Activated CD4-positive, alpha-beta memory T cell treated with anti-CD3 and anti-CD28 coated beads for 36 hours (primary cell): Measurements from ENCODE around the gene PUSL1. TPM values are rescaled to one million over a fixed set of nuclear protein-coding genes. Genes with fewer than 3 reads are reported as not detected.

Experiments
- CTCF ChIA-PET: fragments of 350-600 bp; sonication (Branson Sonifier 250); formaldehyde crosslinking; loops from one replicate; lab custom pipeline; 2021; ENCODE audit warnings: antibody characterized with exemption, inconsistent platforms; lab: Charles Lee
- POLR2A ChIA-PET: fragments of 350-600 bp; sonication (Branson Sonifier 250); formaldehyde crosslinking; loops from one replicate; lab custom pipeline; 2021; ENCODE audit warnings: antibody characterized with exemption; lab: Charles Lee
- DNase-seq: peaks from one replicate; pipeline ENCODE4 v3.0.0-alpha.2; 2020
- H3K27ac Mint-ChIP-seq: one replicate; pipeline ENCODE4 v1.8.0; 2021; ENCODE audit warnings: mixed read lengths
- H3K27me3 Mint-ChIP-seq: one replicate; pipeline ENCODE4 v1.8.0; 2021; ENCODE audit warnings: mixed read lengths
- H3K36me3 Mint-ChIP-seq: one replicate; pipeline ENCODE4 v1.8.0; 2021; ENCODE audit warnings: mixed read lengths
- H3K4me1 Mint-ChIP-seq: one replicate; pipeline ENCODE4 v1.8.0; 2021; ENCODE audit warnings: low read depth, mixed read lengths
- H3K4me3 Mint-ChIP-seq: one replicate; pipeline ENCODE4 v1.8.0; 2021; ENCODE audit warnings: mild to moderate bottlenecking, mixed read lengths
- H3K9me3 Mint-ChIP-seq: one replicate; pipeline ENCODE4 v1.8.0; 2021; ENCODE audit warnings: mixed read lengths
- intact Hi-C: fragments of 100-400 bp; cut with micrococcal nuclease; formaldehyde crosslinking; loops from one replicate; pipeline ENCODE4 v1.15.1; 2023
- total RNA-seq, 2 experiments: library from RNA; stranded (reverse); gene quantifications; one replicate each; pipeline ENCODE4 v1.2.3, GENCODE V29; 2021

The PUSL1 gene
- total RNA-seq, 2 experiments from 2014 or later, result 19.7 to 23.1 TPM

DNA sequence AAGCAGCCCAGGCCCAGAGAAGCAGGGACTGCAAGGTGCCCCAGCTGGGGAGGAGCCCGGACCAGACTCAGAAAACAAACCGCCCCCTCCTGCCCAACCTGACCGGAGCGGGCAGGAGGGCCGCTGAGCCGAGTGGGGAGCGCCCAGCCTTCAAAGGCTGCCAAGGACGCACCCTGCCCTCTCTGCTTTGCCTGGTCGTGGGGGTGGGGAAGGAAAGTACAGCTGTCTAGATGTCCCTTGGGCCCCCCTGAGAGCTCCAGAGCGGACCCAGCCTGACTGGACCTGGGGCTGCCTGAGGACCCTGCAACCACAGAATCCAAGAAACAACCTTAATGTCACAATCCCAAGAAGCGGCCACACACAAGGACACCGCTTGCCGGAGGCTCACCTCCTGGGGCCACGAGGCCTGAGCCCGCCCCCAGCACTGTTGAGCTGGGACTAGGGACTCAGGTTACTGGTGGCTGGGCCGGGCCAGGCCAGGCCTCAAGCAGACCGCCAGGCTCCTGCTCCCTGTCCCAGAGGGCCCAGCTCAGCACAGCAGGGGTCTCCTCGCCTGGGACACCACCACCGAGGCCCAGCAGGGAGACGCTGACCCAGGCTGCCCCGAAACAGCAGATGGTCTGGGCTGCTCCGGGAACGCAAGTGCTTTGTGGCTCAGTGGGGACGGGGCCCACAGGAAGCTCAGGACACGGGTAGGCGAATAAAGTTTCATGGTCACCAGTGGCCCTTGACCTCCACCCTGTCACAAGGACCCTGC, 39.4 kb downstream of the PUSL1 start:
- H3K27ac Mint-ChIP-seq, result no peak overlapping the region
- DNase-seq, result no peak
- H3K9me3 Mint-ChIP-seq, result no peaks in the 10 kb centered on the region
- POLR2A ChIA-PET, result no interaction called here
- intact Hi-C loops, result no loop called here
- H3K27me3 Mint-ChIP-seq, result peaks cover 11% of the 10 kb centered on the region
- H3K36me3 Mint-ChIP-seq, result no peaks in the 10 kb centered on the region
- H3K4me3 Mint-ChIP-seq, result peak overlapping the region; percentile 74
- CTCF ChIA-PET, result interaction anchor here (0.9 to 2.4 kb wide), 7 partner anchors 21 to 226 kb away, joined by 3 to 10 read pairs (median 5); partner anchors contain the start of gene CCNL2
- H3K4me1 Mint-ChIP-seq, result peaks cover 20% of the 10 kb centered on the region

DNA sequence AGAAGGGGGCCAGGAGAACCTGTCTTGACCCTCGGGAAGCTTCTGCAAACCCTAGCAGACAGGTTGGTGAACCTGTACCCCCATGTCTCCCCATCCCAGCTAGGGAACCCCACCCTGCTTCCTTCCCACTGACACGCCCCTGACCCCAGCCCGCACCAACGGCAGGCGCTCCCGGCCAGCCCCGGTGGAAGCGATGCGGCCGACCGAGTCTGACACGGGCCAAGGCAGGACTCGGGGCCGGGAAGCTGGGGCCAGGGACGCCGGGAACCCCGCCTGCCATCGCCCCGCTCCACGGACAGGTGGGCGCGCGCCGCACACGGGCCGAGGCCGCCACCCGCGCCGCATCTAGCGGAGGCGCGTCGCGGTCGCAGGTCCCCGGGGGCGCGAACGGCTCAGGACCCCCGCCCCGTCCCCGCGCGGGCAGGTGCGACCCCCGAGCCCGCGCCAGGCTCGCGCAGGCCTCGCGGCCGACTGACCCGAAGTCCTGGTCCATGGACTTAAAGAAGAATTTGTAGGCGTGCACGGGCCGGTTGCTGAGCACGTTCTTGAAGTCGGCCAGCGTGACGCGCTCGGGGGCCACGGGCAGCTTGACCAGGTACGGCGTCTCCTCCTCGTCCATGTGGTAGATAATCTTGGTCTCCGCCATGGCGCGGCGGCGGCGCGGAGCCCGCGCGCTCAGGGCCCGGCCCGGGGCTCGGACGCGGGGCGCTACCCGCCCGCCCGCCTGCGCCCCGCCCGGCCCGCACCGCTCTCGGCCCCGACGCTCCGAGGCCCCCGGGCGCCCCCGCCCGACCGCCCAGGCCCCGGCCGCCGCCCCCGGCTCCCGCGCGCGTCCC, 40.2 kb downstream of the PUSL1 start:
- Mint-ChIP-seq H3K36me3 (no peaks in the 10 kb centered on the region), H3K4me1 (peaks cover 20% of the 10 kb centered on the region), H3K4me3 (peak overlapping the region; percentile 74), H3K27me3 (peaks cover 19% of the 10 kb centered on the region), H3K27ac (no peak overlapping the region), H3K9me3 (no peaks in the 10 kb centered on the region)
- peak; percentile 27 for DNase-seq
- ChIA-PET POLR2A (no interaction called here), CTCF (interaction anchor here (0.9 to 2.4 kb wide), 7 partner anchors 21 to 227 kb away, joined by 3 to 10 read pairs (median 5); partner anchors contain the start of gene CCNL2)
- intact Hi-C loops, result loop anchor here (1.0 kb wide), 2 partner anchors 27 to 40 kb away; partner anchors contain the start of genes AURKAIP1 and PUSL1

DNA sequence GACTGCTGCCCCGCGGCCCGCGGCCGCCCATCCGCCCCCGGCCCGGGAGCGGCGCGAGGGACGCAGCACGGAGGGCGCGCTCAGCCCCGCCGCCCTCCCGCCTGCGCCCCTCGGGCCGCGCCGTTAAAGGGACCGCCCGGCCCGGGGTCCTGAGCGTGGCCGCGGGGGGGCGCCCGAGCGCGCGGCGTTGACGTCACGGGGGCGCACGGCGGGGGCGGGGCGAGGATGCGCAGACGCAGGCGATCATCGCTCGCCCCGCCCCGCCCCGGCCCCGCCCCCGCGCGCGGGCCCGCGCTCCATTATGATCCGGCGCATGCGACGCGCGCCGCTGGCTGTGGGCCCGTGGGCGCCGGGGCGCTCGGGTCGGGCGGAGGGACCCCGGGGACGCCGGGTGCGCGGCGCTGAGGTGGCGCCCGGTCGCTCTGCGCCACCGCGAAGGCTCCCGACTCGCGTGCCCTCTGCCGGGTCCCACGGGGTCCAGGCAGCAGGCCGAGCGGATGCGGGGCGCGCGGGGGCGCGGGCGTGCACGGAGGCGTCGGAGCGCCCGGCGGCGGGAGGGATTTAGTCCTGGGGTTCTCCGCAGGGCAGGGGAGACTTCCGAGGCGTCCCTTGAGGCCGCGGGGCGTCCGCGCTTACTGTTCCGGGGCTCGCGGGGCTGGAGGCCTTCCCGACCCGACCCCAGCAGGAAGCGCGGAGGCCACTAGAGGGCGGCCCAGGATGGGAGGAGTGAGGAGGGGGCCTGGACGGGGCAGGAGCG, 41.0 kb downstream of the PUSL1 start, which contains the start of gene DVL1:
TSS of gene DVL1 (minus strand) at position 163 of the 757 bp plus-strand sequence. CDS start 353 bp downstream, outside the sequence.
- H3K27me3 Mint-ChIP-seq, result peaks cover 25% of the 10 kb centered on the region
- DNase-seq, result peak; percentile 72
- ChIA-PET CTCF (no interaction called here), POLR2A (no interaction called here)
- H3K4me1 Mint-ChIP-seq, result peaks cover 22% of the 10 kb centered on the region
- peak within 1 kb of the TSS; percentile 74 for H3K4me3 Mint-ChIP-seq
- intact Hi-C loops, result loop anchor here (1.0 kb wide), 2 partner anchors 26 to 41 kb away; partner anchors contain the start of genes AURKAIP1 and PUSL1
- H3K27ac Mint-ChIP-seq, result no peak within 1 kb of the TSS
- no peaks in the 10 kb centered on the region for H3K36me3 Mint-ChIP-seq
- H3K9me3 Mint-ChIP-seq, result no peaks in the 10 kb centered on the region

DNA sequence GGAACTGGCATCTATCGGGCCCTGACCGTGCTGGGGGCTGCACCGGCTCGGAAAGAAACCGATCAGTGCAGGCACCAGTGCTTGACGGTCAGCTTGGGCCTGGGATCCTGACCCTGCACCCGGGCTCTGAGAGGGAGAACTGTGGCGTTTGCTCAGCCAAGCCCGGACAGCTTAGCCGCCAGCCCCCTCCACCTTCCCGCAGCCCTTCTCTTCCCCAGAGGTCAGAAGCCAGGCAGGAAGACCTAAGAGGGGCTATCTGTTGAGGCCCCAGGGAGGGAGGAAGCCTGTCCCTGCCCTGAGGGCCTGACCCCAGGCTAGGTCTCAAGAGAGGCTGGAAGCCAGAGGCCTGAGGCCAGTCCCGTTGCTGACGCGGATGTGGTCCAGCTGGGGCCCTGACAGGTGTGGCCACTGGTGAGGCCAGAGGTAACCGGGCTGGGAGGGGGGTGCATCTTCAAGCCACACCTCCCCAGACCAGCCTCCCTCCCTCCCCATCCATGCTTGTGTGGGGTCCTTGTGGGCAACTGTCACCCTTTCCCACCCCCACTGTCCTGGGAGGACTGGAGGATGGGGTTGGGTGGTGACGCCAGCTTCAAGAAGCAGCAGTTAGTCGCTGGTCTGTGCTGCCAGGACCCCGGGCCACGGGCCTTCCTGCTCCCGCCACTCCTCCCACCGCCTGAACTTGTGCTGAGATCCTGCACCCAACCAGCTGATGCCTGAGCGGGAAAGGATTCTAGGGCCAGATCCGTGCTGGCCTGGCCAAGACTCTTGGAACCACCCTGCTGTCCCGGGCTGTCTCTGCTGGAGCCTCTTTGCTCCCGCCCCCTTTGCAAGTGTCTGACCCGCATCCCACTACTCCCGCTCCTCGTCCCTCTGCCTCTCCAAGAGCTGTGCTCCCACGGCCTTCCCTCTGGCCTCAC, 43.4 kb downstream of the PUSL1 start:
- intact Hi-C loops, result no loop called here
- Mint-ChIP-seq H3K9me3 (no peaks in the 10 kb centered on the region), H3K4me1 (peaks cover 14% of the 10 kb centered on the region)

DNA sequence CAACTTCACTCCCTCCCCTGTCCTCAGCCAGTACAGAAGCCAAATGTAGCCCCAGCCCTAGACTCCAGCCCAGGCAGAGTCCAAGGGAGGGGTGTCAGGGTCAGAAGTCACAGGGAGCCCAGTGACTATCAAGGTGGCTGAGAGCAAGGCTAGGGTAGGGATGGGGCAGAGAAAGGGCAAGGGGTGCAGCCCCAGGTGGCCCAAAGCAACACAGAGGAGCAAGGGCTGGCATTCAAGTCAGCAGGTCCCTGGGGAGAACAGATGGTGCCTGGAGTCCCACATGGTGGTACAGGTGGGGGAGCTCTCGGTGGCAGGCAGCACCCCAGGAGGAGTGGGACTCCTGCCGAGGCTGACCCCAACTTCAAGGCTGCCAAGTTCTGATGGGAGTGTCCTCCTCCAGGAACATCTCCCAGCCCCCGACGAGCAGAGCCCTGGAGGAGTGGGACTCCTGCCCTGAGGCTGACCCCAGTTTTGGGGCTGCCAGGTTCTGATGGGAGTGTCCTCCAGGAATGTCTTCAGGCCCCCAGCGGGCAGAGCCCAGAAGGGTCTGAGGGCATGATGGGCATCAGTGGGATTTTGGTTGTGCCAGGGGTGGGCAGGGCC, 44.5 kb downstream of the PUSL1 start:
- DNase-seq, result no peak
- Mint-ChIP-seq H3K4me3 (peak overlapping the region; percentile 35), H3K27ac (peak overlapping the region; percentile 30), H3K9me3 (no peaks in the 10 kb centered on the region), H3K27me3 (peaks cover 31% of the 10 kb centered on the region), H3K36me3 (no peaks in the 10 kb centered on the region), H3K4me1 (peaks cover 6% of the 10 kb centered on the region)
- intact Hi-C loops, result no loop called here
- ChIA-PET CTCF (interaction anchor here (2.5 kb wide), 1 partner anchor 19 kb away, joined by 10 read pairs; no protein-coding TSS in a partner anchor), POLR2A (no interaction called here)

More for the DNA sequence above, 43.4 kb downstream of the PUSL1 start:
- peak overlapping the region; percentile 35 for H3K4me3 Mint-ChIP-seq
- no peaks in the 10 kb centered on the region for H3K36me3 Mint-ChIP-seq
- ChIA-PET POLR2A (no interaction called here), CTCF (interaction anchor here (1.0 to 2.5 kb wide), 2 partner anchors 20 to 23 kb away, joined by 4 to 10 read pairs; partner anchors contain the start of gene AURKAIP1)
- peaks cover 25% of the 10 kb centered on the region for H3K27me3 Mint-ChIP-seq
- no peak overlapping the region for H3K27ac Mint-ChIP-seq
- DNase-seq, result no peak

DNA sequence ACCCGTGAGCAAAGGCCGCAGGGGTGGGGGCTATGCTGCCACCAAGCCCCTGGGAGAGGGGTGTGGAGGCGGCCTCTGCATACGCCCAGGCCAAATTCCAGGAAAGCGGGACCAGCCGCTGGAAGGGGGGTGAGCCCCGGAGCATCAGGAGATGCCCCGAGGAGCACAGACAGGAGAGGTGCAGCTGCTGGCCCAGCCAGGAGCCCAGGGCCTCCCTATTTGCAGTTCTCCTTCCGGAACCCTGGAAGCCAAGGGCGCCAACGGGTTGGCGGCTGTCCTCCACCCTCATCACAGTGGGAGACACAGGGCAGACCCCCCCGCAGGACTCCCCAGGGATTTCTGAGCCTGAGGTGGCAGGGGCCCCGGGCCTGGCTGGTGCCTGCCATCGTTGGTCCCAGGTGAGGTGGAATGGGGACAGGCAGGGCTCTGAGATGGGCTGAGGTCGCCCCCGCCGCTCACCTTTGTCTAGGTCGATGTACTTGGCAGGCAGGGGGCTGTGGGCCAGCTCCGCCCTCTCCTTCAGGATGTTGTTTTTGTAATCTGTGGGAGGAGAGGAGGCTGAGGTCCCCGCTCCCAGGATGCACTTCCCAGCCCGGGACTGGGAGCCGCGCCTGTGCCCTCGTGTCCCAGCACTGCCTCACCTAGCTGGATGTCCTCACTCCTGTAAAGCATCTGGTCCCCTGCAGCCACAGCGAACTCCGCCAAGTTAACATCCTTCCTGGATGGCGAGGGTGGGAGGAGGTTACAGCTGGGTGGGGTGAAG, 45.2 kb downstream of the PUSL1 start:
- no peaks in the 10 kb centered on the region for H3K36me3 Mint-ChIP-seq
- H3K9me3 Mint-ChIP-seq, result no peaks in the 10 kb centered on the region
- DNase-seq, result no peak
- POLR2A ChIA-PET, result interaction anchor here (1.2 kb wide), 1 partner anchor 22 kb away, joined by 6 read pairs; the partner anchor contains the start of gene AURKAIP1
- intact Hi-C loops, result no loop called here
- H3K27me3 Mint-ChIP-seq, result peaks cover 31% of the 10 kb centered on the region
- H3K4me3 Mint-ChIP-seq, result no peak overlapping the region
- H3K4me1 Mint-ChIP-seq, result peaks cover 2% of the 10 kb centered on the region
- CTCF ChIA-PET, result interaction anchor here (2.5 kb wide), 1 partner anchor 19 kb away, joined by 10 read pairs; no protein-coding TSS in a partner anchor
- no peak overlapping the region for H3K27ac Mint-ChIP-seq

- intact Hi-C loops, result no loop called here
- Mint-ChIP-seq H3K27ac (no peak overlapping the region), H3K9me3 (no peaks in the 10 kb centered on the region), H3K4me1 (peaks cover 6% of the 10 kb centered on the region), H3K4me3 (no peak overlapping the region), H3K36me3 (no peaks in the 10 kb centered on the region), H3K27me3 (peaks cover 31% of the 10 kb centered on the region)
- ChIA-PET CTCF (no interaction called here), POLR2A (interaction anchor here (1.2 kb wide), 2 partner anchors 14 to 21 kb away, joined by 3 to 6 read pairs; partner anchors contain the start of gene AURKAIP1)
- DNase-seq, result no peak
Measured at GRCh38 chr1:1354271-1355247, 46.2 kb downstream of the PUSL1 start.

GRCh38 chr1:1355416-1355815, 47.0 kb downstream of the PUSL1 start:
- intact Hi-C loops, result no loop called here
- Mint-ChIP-seq H3K27ac (no peak overlapping the region), H3K4me1 (peaks cover 6% of the 10 kb centered on the region), H3K27me3 (peaks cover 31% of the 10 kb centered on the region), H3K9me3 (no peaks in the 10 kb centered on the region), H3K36me3 (no peaks in the 10 kb centered on the region), H3K4me3 (no peak overlapping the region)
- ChIA-PET POLR2A (interaction anchor here (1.2 kb wide), 1 partner anchor 13 kb away, joined by 3 read pairs; no protein-coding TSS in a partner anchor), CTCF (no interaction called here)
- no peak for DNase-seq

DNA sequence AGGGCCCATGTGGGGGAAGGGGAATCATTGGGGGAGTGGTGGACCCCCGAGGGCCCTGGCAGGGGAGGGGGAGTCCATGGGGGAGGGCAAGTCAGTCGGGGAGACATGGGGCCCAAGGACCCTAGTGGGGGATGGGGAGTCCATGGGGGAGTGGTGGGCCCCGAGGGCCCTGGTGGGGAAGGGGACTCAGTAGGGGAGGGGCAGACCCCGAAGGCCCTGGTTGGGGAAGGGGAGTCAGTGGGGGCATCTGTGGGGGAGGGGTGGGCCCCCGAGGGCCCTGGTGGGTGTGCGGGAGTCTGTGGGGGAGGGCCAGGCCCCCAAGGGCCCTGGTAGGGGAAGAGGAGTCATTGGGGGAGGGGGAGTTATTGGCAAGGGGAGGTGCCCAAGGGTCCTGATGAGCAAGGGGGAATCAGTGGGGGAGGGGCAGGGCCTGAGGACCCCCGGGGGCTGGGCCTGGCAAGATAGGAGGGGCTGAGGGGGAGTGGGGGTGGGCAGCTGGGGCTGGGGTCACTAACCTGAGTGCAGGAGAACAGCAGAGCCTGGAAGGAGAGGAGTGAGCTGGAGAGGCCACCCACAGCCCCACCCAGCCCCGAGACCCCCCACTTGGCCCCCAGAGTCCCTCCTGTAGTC, 47.9 kb downstream of the PUSL1 start:
- Mint-ChIP-seq H3K4me1 (peaks cover 6% of the 10 kb centered on the region), H3K9me3 (no peaks in the 10 kb centered on the region), H3K4me3 (no peak overlapping the region), H3K27me3 (peaks cover 31% of the 10 kb centered on the region), H3K36me3 (no peaks in the 10 kb centered on the region), H3K27ac (no peak overlapping the region)
- ChIA-PET POLR2A (no interaction called here), CTCF (no interaction called here)
- DNase-seq, result no peak
- intact Hi-C loops, result no loop called here
